DOHH2 (cell line): ENCODE results near the gene GFOD2.

Experiments
- EZH2phosphoT487 ChIP-seq: fragments of 200-600 bp; sonication (generic); IDR thresholded peaks from 2 replicates; pipeline ENCODE4 v1.6.1; 2017; ENCODE audit warnings: borderline replicate concordance, mild to moderate bottlenecking, antibody characterized with exemption, low read length, moderate library complexity, mixed read lengths
- TF ChIP-seq, protein P1 (sequence below): fragments of 200-600 bp; sonication (generic); IDR thresholded peaks from one replicate; pipeline ENCODE4 v1.5.1; 2014; ENCODE audit warnings: antibody characterized with exemption, mild to moderate bottlenecking, low read depth, low read length; ENCODE audit not compliant: poor library complexity, severe bottlenecking

DNA sequence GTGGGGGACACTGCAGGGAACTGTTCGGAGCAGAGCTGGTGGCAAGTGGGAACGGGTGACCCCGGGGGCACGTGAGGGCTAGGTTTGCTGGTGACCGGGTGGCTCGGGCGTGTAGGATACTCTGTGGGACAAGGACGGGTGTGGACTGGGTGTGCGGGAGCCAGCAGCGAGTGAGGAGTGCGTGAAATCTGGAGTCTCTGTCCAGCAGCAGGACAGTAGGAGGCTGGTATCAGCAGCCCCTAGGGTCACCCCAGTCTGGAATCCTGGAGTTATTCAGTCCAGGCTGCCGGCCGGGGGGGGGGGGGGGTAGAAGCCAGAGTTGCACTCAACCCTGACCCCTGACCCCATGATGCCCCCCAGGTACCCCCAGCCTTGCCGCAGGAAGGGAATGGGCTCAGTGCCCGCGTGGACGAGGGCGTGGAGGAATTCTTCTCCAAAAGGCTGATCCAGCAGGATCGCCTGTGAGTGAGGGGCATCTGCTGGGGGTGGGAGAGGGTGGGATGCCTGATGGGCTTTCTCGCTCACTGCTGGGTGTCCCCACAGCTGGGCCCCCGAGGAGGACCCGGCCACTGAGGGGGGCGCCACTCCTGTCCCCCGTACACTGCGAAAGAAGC, 65.2 kb downstream of the GFOD2 start:
- TF ChIP-seq, protein P1, sequence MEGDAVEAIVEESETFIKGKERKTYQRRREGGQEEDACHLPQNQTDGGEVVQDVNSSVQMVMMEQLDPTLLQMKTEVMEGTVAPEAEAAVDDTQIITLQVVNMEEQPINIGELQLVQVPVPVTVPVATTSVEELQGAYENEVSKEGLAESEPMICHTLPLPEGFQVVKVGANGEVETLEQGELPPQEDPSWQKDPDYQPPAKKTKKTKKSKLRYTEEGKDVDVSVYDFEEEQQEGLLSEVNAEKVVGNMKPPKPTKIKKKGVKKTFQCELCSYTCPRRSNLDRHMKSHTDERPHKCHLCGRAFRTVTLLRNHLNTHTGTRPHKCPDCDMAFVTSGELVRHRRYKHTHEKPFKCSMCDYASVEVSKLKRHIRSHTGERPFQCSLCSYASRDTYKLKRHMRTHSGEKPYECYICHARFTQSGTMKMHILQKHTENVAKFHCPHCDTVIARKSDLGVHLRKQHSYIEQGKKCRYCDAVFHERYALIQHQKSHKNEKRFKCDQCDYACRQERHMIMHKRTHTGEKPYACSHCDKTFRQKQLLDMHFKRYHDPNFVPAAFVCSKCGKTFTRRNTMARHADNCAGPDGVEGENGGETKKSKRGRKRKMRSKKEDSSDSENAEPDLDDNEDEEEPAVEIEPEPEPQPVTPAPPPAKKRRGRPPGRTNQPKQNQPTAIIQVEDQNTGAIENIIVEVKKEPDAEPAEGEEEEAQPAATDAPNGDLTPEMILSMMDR: no peak
- no peak for TF ChIP-seq EZH2phosphoT487
